HEK293 (cell line): Measurements from ENCODE around the gene DRC3.

Source experiments
- GLIS2 ChIP-seq: fragments of 450-650 bp; formaldehyde crosslinking; IDR thresholded peaks from 2 replicates; pipeline ENCODE4 v1.5.1; 2016; ENCODE audit warnings: missing biosample characterization, missing genetic modification characterization
- KLF1 ChIP-seq: fragments of 450-650 bp; formaldehyde crosslinking; IDR thresholded peaks from 2 replicates; pipeline ENCODE4 v1.5.1; 2016; ENCODE audit warnings: missing biosample characterization, missing genetic modification characterization
- KLF16 ChIP-seq: fragments of 450-650 bp; formaldehyde crosslinking; IDR thresholded peaks from 2 replicates; pipeline ENCODE4 v1.5.1; 2017; ENCODE audit warnings: missing biosample characterization, missing genetic modification characterization
- KLF8 ChIP-seq: fragments of 450-650 bp; formaldehyde crosslinking; IDR thresholded peaks from 2 replicates; pipeline ENCODE4 v1.5.1; 2016; ENCODE audit warnings: missing biosample characterization, missing genetic modification characterization
- RBAK ChIP-seq: fragments of 450-650 bp; formaldehyde crosslinking; IDR thresholded peaks from 2 replicates; pipeline ENCODE4 v1.5.1; 2016; ENCODE audit warnings: missing biosample characterization, missing genetic modification characterization
- REPIN1 ChIP-seq: fragments of 450-650 bp; formaldehyde crosslinking; IDR thresholded peaks from 2 replicates; pipeline ENCODE4 v1.5.1; 2017; ENCODE audit warnings: missing biosample characterization, missing genetic modification characterization, low read depth
- SP2 ChIP-seq: fragments of 450-650 bp; formaldehyde crosslinking; IDR thresholded peaks from 2 replicates; pipeline ENCODE4 v1.5.1; 2016; ENCODE audit warnings: missing biosample characterization, missing genetic modification characterization
- SP7 ChIP-seq: fragments of 450-650 bp; formaldehyde crosslinking; IDR thresholded peaks from 2 replicates; pipeline ENCODE4 v1.5.1; 2016; ENCODE audit warnings: missing biosample characterization, missing genetic modification characterization
- TRIM28 ChIP-seq: IDR thresholded peaks from 2 replicates; pipeline ENCODE4 v1.6.1; 2011; ENCODE audit warnings: low read length, control low read depth, borderline replicate concordance
- YY1 ChIP-seq: fragments of 450-650 bp; formaldehyde crosslinking; IDR thresholded peaks from 2 replicates; pipeline ENCODE4 v1.5.1; 2018; ENCODE audit warnings: missing biosample characterization, missing genetic modification characterization
- ZBTB1 ChIP-seq: fragments of 450-650 bp; formaldehyde crosslinking; IDR thresholded peaks from 2 replicates; pipeline ENCODE4 v1.5.1; 2016; ENCODE audit warnings: missing biosample characterization, missing genetic modification characterization
- ZBTB20 ChIP-seq: fragments of 450-650 bp; formaldehyde crosslinking; IDR thresholded peaks from 2 replicates; pipeline ENCODE4 v1.5.1; 2016; ENCODE audit warnings: missing biosample characterization, missing genetic modification characterization
- ZBTB8A ChIP-seq: fragments of 450-650 bp; formaldehyde crosslinking; IDR thresholded peaks from 2 replicates; pipeline ENCODE4 v1.5.1; 2016; ENCODE audit warnings: missing biosample characterization, missing genetic modification characterization
- ZEB2 ChIP-seq: fragments of 450-650 bp; formaldehyde crosslinking; IDR thresholded peaks from 2 replicates; pipeline ENCODE4 v1.5.1; 2016; ENCODE audit warnings: missing biosample characterization, missing genetic modification characterization
- ZFHX2 ChIP-seq: fragments of 450-650 bp; formaldehyde crosslinking; conservative IDR thresholded peaks from 2 replicates; pipeline ENCODE4 v1.5.1; 2016; ENCODE audit warnings: missing biosample characterization, missing genetic modification characterization
- ZFP37 ChIP-seq: fragments of 450-650 bp; formaldehyde crosslinking; IDR thresholded peaks from 2 replicates; pipeline ENCODE4 v1.5.1; 2016; ENCODE audit warnings: missing biosample characterization, missing genetic modification characterization
- ZIC2 ChIP-seq: fragments of 450-650 bp; formaldehyde crosslinking; IDR thresholded peaks from 2 replicates; pipeline ENCODE4 v1.5.1; 2016; ENCODE audit warnings: missing biosample characterization, missing genetic modification characterization
- ZNF2 ChIP-seq: fragments of 450-650 bp; formaldehyde crosslinking; IDR thresholded peaks from 2 replicates; pipeline ENCODE4 v1.5.1; 2016; ENCODE audit warnings: missing biosample characterization, missing genetic modification characterization
- ZNF239 ChIP-seq: fragments of 450-650 bp; formaldehyde crosslinking; IDR thresholded peaks from 2 replicates; pipeline ENCODE4 v1.5.1; 2016; ENCODE audit warnings: missing biosample characterization, missing genetic modification characterization
- ZNF24 ChIP-seq: fragments of 450-650 bp; formaldehyde crosslinking; IDR thresholded peaks from 2 replicates; pipeline ENCODE4 v1.5.1; 2016; ENCODE audit warnings: missing biosample characterization, missing genetic modification characterization
- ZNF341 ChIP-seq: fragments of 450-650 bp; formaldehyde crosslinking; IDR thresholded peaks from 2 replicates; pipeline ENCODE4; 2016; ENCODE audit warnings: low read depth, missing biosample characterization, missing genetic modification characterization
- ZNF391 ChIP-seq: fragments of 450-650 bp; formaldehyde crosslinking; IDR thresholded peaks from 2 replicates; pipeline ENCODE4 v1.5.1; 2016; ENCODE audit warnings: low read depth, missing biosample characterization, missing genetic modification characterization, borderline replicate concordance
- ZNF394 ChIP-seq: fragments of 450-650 bp; formaldehyde crosslinking; IDR thresholded peaks from 2 replicates; pipeline ENCODE4 v1.5.1; 2016; ENCODE audit warnings: missing biosample characterization, missing genetic modification characterization, mild to moderate bottlenecking, moderate library complexity, borderline replicate concordance
- ZNF423 ChIP-seq: fragments of 450-650 bp; formaldehyde crosslinking; IDR thresholded peaks from 2 replicates; pipeline ENCODE4 v1.5.1; 2016; ENCODE audit warnings: missing biosample characterization, missing genetic modification characterization
- ZNF561 ChIP-seq: fragments of 450-650 bp; IDR thresholded peaks from 2 replicates; pipeline ENCODE4 v1.5.1; 2018; ENCODE audit warnings: missing biosample characterization, missing genetic modification characterization, borderline replicate concordance
- ZNF629 ChIP-seq: fragments of 450-650 bp; formaldehyde crosslinking; IDR thresholded peaks from 2 replicates; pipeline ENCODE4 v1.5.1; 2017; ENCODE audit warnings: missing biosample characterization, missing genetic modification characterization
- ZNF660 ChIP-seq: fragments of 450-650 bp; IDR thresholded peaks from 2 replicates; pipeline ENCODE4 v1.5.1; 2018; ENCODE audit warnings: missing biosample characterization, mild to moderate bottlenecking, missing genetic modification characterization
- ZXDB ChIP-seq: fragments of 450-650 bp; formaldehyde crosslinking; IDR thresholded peaks from 2 replicates; pipeline ENCODE4 v1.5.1; 2016; ENCODE audit warnings: missing biosample characterization, missing genetic modification characterization
- TF ChIP-seq, protein P1 (sequence below): fragments of 450-650 bp; formaldehyde crosslinking; IDR thresholded peaks from 2 replicates; pipeline ENCODE4 v1.5.1; 2016; ENCODE audit warnings: missing biosample characterization, missing genetic modification characterization
- TF ChIP-seq, protein P2 (sequence below): fragments of 450-650 bp; formaldehyde crosslinking; IDR thresholded peaks from 2 replicates; pipeline ENCODE4 v1.5.1; 2017; ENCODE audit warnings: missing biosample characterization, mild to moderate bottlenecking, missing genetic modification characterization, moderate library complexity
- TF ChIP-seq, protein P3 (sequence below): fragments of 450-650 bp; formaldehyde crosslinking; IDR thresholded peaks from 2 replicates; pipeline ENCODE4 v1.5.1; 2016; ENCODE audit warnings: missing biosample characterization, missing genetic modification characterization
- TF ChIP-seq, protein P4 (sequence below): fragments of 450-650 bp; formaldehyde crosslinking; IDR thresholded peaks from 2 replicates; pipeline ENCODE4 v1.5.1; 2017; ENCODE audit warnings: missing biosample characterization, missing genetic modification characterization
- TF ChIP-seq, protein P5 (sequence below): fragments of 450-650 bp; formaldehyde crosslinking; IDR thresholded peaks from 2 replicates; pipeline ENCODE4 v1.5.1; 2016; ENCODE audit warnings: missing biosample characterization, missing genetic modification characterization

The DRC3 gene

DNA sequence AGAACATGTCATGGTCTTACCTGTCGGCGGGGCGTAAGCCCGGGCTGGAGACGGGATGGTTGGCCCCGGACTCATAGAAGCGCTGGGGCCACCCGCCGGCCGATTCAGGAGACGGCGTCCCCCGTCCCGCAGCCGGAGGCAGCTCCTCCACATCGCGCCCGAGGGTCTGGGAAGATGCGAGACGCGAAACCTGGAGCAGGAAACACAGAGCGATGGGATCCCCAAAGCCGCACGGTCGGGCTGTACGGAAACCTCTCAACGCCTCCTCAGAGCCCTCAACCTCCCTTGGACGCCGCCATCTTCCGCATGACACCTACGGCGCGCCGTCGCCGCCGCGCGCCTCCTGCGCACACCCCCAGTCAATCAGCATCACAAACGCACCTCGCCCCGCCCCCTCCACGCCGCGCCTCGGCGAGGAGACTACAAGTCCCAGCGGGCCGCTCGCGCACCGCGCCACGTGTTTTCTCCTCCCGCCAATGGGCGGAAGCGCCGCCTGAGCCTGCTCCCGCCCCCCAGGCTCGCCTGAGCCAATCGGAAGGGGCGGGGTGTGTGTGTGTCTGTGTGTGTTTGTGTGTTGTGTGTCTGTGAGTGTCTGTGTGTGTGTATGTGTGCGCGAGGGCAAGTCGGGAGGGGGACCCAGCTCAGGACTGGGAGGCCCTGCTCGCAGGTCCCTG is 66.3 kb downstream of the DRC3 start, which contains the start of the genes ATPAF2 and GID4 (continued):
- TF ChIP-seq, protein P1, sequence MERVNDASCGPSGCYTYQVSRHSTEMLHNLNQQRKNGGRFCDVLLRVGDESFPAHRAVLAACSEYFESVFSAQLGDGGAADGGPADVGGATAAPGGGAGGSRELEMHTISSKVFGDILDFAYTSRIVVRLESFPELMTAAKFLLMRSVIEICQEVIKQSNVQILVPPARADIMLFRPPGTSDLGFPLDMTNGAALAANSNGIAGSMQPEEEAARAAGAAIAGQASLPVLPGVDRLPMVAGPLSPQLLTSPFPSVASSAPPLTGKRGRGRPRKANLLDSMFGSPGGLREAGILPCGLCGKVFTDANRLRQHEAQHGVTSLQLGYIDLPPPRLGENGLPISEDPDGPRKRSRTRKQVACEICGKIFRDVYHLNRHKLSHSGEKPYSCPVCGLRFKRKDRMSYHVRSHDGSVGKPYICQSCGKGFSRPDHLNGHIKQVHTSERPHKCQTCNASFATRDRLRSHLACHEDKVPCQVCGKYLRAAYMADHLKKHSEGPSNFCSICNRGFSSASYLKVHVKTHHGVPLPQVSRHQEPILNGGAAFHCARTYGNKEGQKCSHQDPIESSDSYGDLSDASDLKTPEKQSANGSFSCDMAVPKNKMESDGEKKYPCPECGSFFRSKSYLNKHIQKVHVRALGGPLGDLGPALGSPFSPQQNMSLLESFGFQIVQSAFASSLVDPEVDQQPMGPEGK (tag by site-specific recombination) = peak; percentile 96
- TF ChIP-seq ZNF24 (peak; percentile 57; the same call in 1 of the 2 replicates), ZEB2 (peak; percentile 85), ZFP37 (tag by site-specific recombination) (no peak; the same call in 1 of the 2 replicates), KLF1 (tag by site-specific recombination) (peak; percentile 45; the same call in 1 of the 2 replicates), ZBTB8A (peak; percentile 75), YY1 (tag by site-specific recombination) (peak; percentile 97), RBAK (tag by site-specific recombination) (no peak), SP7 (tag by site-specific recombination) (peak; percentile 86), ZNF561 (tag by site-specific recombination) (no peak), KLF8 (peak; percentile 99), TRIM28 (no peak; the same call in 1 of the 2 replicates), ZBTB1 (no peak), ZNF2 (tag by site-specific recombination) (peak; percentile 28; the same call in 1 of the 2 replicates), ZFHX2 (tag by site-specific recombination) (peak; percentile 91), ZNF239 (tag by site-specific recombination) (no peak), ZNF391 (tag by site-specific recombination) (peak; percentile 60; the same call in 1 of the 2 replicates), ZIC2 (peak; percentile 67), REPIN1 (tag by site-specific recombination) (peak; percentile 44; the same call in 1 of the 2 replicates), ZXDB (tag by site-specific recombination) (peak; percentile 53; the same call in 1 of the 2 replicates), ZNF629 (tag by site-specific recombination) (peak; percentile 76), ZNF394 (tag by site-specific recombination) (peak; percentile 48; the same call in 1 of the 2 replicates), ZNF660 (tag by site-specific recombination) (0 out of 2 replicates have a peak, but pooled peaks have one; percentile 45), SP2 (tag by site-specific recombination) (peak; percentile 99), KLF16 (tag by site-specific recombination) (peak; percentile 97), ZNF423 (tag by site-specific recombination) (no peak), ZNF341 (tag by site-specific recombination) (0 out of 2 replicates have a peak, but pooled peaks have one; percentile 33), ZBTB20 (peak; percentile 89; the same call in 1 of the 2 replicates), GLIS2 (tag by site-specific recombination) (peak; percentile 99)
- TF ChIP-seq, protein P2, sequence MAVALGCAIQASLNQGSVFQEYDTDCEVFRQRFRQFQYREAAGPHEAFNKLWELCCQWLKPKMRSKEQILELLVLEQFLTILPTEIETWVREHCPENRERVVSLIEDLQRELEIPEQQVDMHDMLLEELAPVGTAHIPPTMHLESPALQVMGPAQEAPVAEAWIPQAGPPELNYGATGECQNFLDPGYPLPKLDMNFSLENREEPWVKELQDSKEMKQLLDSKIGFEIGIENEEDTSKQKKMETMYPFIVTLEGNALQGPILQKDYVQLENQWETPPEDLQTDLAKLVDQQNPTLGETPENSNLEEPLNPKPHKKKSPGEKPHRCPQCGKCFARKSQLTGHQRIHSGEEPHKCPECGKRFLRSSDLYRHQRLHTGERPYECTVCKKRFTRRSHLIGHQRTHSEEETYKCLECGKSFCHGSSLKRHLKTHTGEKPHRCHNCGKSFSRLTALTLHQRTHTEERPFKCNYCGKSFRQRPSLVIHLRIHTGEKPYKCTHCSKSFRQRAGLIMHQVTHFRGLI (tag by site-specific recombination) = 0 out of 2 replicates have a peak, but pooled peaks have one; percentile 8
- TF ChIP-seq, protein P3, sequence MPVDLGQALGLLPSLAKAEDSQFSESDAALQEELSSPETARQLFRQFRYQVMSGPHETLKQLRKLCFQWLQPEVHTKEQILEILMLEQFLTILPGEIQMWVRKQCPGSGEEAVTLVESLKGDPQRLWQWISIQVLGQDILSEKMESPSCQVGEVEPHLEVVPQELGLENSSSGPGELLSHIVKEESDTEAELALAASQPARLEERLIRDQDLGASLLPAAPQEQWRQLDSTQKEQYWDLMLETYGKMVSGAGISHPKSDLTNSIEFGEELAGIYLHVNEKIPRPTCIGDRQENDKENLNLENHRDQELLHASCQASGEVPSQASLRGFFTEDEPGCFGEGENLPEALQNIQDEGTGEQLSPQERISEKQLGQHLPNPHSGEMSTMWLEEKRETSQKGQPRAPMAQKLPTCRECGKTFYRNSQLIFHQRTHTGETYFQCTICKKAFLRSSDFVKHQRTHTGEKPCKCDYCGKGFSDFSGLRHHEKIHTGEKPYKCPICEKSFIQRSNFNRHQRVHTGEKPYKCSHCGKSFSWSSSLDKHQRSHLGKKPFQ (tag by site-specific recombination) = 0 out of 2 replicates have a peak, but pooled peaks have one; percentile 25
- TF ChIP-seq, protein P4, sequence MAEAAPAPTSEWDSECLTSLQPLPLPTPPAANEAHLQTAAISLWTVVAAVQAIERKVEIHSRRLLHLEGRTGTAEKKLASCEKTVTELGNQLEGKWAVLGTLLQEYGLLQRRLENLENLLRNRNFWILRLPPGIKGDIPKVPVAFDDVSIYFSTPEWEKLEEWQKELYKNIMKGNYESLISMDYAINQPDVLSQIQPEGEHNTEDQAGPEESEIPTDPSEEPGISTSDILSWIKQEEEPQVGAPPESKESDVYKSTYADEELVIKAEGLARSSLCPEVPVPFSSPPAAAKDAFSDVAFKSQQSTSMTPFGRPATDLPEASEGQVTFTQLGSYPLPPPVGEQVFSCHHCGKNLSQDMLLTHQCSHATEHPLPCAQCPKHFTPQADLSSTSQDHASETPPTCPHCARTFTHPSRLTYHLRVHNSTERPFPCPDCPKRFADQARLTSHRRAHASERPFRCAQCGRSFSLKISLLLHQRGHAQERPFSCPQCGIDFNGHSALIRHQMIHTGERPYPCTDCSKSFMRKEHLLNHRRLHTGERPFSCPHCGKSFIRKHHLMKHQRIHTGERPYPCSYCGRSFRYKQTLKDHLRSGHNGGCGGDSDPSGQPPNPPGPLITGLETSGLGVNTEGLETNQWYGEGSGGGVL (tag by site-specific recombination) = peak; percentile 84
- TF ChIP-seq, protein P5, sequence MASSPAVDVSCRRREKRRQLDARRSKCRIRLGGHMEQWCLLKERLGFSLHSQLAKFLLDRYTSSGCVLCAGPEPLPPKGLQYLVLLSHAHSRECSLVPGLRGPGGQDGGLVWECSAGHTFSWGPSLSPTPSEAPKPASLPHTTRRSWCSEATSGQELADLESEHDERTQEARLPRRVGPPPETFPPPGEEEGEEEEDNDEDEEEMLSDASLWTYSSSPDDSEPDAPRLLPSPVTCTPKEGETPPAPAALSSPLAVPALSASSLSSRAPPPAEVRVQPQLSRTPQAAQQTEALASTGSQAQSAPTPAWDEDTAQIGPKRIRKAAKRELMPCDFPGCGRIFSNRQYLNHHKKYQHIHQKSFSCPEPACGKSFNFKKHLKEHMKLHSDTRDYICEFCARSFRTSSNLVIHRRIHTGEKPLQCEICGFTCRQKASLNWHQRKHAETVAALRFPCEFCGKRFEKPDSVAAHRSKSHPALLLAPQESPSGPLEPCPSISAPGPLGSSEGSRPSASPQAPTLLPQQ (tag by site-specific recombination) = peak; percentile 87
